GM12864 (cell line): ENCODE data around the gene SLC9A7.

Experiments used
- DNase-seq: peaks from one replicate; pipeline ENCODE4 v3.0.0-alpha.2; 2011; ENCODE audit warnings: low read depth
- H3K4me3 ChIP-seq: 2 replicates; pipeline ENCODE4 v1.5.1; 2011; ENCODE audit warnings: mild to moderate bottlenecking, low read depth, low read length, control low read depth
- CTCF ChIP-seq: IDR thresholded peaks from 2 replicates; pipeline ENCODE4 v1.5.1; 2011; ENCODE audit warnings: low read depth, mild to moderate bottlenecking, moderate library complexity, low read length, control low read depth, inconsistent platforms; ENCODE audit errors: missing control alignments

SLC9A7 gene

GRCh38 chrX:46715997-46716396, 42.9 kb downstream of the SLC9A7 start:
- DNase-seq, result no peak
- no peak for TF ChIP-seq CTCF
- H3K4me3 ChIP-seq, result no peak overlapping the region; the same call in 1 of the 2 replicates

- no peak for TF ChIP-seq CTCF
- DNase-seq, result no peak
- H3K4me3 ChIP-seq, result no peak overlapping the region; the same call in 1 of the 2 replicates
Measured at GRCh38 chrX:46715530-46715929, 43.4 kb downstream of the SLC9A7 start.

- H3K4me3 ChIP-seq, result no peak overlapping the region; the same call in 1 of the 2 replicates
- no peak for TF ChIP-seq CTCF
- DNase-seq, result no peak
Measured at GRCh38 chrX:46713672-46714490, 45.0 kb downstream of the SLC9A7 start.

- DNase-seq, result no peak
- H3K4me3 ChIP-seq, result no peak overlapping the region
- TF ChIP-seq CTCF, result no peak
Measured at GRCh38 chrX:46712764-46713163, 46.2 kb downstream of the SLC9A7 start.

- H3K4me3 ChIP-seq, result no peak overlapping the region
- no peak for DNase-seq
- TF ChIP-seq CTCF, result no peak
Measured at GRCh38 chrX:46710927-46711623, 47.8 kb downstream of the SLC9A7 start.

- H3K4me3 ChIP-seq, result no peak overlapping the region
- TF ChIP-seq CTCF, result no peak
- no peak for DNase-seq
Measured at GRCh38 chrX:46710425-46710824, 48.5 kb downstream of the SLC9A7 start.
